LNCAP (cell line): Measurements from ENCODE around the gene ELL.

ENCODE experiments used
- CTCF ChIP-seq: fragments of 450-650 bp; IDR thresholded peaks from 2 replicates; pipeline ENCODE4 v1.5.1; 2017; ENCODE audit warnings: mild to moderate bottlenecking

ELL gene

GRCh38 chr19:18506101-18506930, 15.6 kb downstream of the ELL start:
- TF ChIP-seq CTCF, result no peak

GRCh38 chr19:18504886-18505610, 16.8 kb downstream of the ELL start:
- TF ChIP-seq CTCF, result no peak

GRCh38 chr19:18503971-18504885, 17.6 kb downstream of the ELL start:
- TF ChIP-seq CTCF, result no peak

GRCh38 chr19:18503337-18503970, 18.4 kb downstream of the ELL start:
- no peak for TF ChIP-seq CTCF

- TF ChIP-seq CTCF, result no peak
These were observed 19.1 kb downstream of the ELL start for GRCh38 chr19:18502638-18503294.

GRCh38 chr19:18502246-18502637, 19.6 kb downstream of the ELL start:
- TF ChIP-seq CTCF, result no peak
